HG02870 (cell line): ENCODE data around the gene LRRN4.
"Not testable (repeated sequence)": the region's sequence is repeated elsewhere in the genome, so short reads cannot be mapped to it uniquely, and the experiment has no call there.

ENCODE experiments used
- ATAC-seq: cut with Tn5 transposase; IDR thresholded peaks from one replicate; pipeline ENCODE4 v1.9.1; 2021; ENCODE audit warnings: mild to moderate bottlenecking, moderate library complexity; ENCODE audit not compliant: unreplicated experiment

LRRN4 gene

DNA sequence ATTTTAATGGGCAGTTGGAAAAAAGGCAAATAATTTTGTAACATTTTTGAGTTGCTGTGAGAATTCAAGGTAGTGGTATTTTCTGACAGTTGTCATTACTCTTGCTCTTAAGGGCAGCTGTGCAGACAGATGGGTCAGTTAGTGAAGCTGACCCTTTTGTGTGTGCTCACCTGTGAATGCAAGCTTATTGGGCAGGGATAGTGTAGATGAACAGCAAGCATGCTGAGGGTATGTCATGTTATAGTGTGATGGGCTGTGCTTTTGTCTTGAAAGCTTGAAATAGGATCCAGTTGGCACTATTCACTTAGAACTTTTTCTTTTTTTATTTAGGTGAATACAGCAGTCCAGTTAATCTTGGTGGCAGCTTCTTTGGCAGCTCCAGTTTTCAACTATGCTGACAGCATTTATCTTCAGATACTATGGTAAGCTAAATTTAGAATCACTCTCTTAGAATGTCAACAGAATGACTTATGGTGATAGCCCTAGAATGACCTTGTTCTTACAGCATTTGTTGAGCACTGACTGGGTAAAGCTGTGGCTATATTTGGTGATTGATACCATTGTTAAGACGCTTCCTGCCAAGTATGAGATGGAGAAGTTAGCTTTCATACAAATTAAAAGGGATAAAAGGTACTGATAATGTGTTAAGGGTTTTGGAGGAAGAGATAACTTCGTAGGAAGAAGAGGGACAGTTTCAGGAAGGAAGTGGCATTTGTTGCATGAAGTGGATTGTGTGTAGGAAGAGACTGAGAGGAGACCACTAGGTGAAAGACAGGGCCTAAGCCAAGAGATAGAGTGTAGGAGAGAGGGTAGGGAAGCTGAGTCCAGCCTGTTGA, 19.5 kb downstream of the LRRN4 start:
- no peak for ATAC-seq

DNA sequence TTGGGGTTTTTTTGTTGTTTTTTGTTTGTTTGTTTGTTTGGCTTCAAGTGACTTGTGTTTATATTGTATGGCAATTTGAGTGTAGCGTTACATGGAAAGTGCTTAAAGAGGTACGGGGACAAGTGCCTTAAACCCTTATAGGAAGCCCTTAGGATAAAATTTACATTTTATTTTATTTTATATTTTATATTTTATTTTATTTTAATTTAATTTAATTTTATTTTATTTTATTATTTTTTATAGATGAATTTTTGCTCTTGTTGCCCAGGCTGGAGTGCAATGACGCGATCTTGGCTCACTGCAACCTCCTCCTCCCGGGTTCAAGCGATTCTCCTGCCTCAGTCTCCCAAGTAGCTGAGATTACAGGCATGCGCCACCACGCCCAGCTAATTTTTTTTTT, 21.0 kb downstream of the LRRN4 start:
- not testable (repeated sequence) for ATAC-seq

DNA sequence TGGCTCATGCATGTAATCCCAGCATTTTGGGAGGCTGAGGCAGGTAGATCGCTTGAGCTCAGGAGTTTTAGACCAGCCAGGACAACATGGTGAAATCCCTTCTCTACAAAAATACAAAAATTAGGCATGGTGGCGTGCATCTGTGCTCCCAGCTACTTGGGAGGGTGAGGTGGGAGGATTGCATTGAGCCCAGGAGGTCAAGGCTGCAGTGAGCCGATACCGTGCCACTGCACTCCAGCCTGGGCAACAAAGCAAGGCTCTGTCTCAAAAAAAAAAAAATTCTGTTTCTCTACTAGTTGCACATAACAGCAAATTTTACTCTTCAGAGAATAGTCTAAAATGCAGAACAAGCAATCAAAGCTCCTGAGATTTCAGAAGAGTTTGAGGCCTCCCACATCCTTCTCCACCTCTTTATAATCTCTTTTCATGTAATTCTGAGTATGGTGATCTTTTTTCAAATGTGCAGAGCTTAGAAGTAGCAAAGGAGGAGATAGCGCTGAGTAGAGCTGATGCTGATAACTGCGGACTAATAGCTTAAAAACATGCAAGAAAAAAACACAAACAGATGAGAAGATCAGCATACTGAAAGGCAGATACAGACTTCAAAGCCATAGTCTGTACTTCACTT, 23.3 kb downstream of the LRRN4 start:
- no peak for ATAC-seq

DNA sequence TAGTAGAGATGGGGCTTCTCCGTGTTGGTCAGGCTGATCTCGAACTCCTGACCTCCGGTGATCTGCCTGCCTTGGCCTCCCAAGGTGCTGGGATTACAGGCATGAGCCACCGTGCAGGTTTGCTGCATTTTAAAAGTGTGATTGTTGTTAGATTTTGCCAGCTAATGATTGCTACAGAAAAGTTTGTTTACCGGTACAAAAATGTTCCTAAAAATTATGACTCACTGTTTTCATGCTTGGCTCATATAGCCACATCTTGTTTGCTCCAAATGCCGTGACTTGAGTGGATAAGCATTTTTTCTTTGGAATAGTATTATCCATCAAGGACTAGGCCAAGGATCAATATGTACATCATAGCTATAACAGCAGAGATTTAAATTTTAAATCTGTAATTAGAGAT, 24.3 kb downstream of the LRRN4 start:
- no peak for ATAC-seq

DNA sequence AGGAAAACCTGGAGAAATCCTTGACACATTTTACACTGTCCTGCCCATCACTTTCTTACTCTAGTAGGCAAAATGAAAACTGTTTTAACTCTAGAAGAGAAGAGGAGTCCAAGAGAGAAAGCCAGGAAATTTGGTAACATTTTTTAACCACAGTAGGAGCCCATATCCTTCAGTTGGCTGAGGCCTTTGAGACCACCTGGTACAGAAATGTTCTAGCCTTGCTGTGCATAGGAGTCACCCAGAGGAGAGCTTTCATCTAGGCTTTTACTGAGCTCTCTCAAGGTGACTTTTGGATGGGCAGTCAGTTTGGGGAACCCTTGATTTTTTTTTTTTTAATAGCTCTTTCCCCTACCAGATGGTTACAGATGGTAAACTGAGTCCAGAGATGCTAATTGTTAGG, 25.0 kb downstream of the LRRN4 start:
- no peak for ATAC-seq

DNA sequence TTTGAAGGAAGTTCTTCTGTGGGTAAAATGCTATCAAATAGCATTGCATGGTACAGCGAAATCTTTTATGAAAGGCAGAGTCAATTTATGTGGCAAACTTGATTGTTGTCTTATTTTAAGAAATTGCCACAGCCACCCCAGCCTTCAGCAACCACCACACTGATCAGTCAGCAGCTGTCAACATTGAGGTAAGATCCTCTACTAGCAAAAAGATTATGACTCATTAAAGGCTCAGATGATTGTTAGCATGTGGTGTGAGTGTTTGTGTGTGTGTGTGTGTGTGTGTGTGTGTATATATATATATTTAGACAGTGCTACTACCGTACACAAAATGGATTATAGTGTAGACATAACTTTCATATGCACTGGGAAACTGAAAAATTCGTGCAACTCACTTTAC, 27.8 kb downstream of the LRRN4 start:
- ATAC-seq: no peak

DNA sequence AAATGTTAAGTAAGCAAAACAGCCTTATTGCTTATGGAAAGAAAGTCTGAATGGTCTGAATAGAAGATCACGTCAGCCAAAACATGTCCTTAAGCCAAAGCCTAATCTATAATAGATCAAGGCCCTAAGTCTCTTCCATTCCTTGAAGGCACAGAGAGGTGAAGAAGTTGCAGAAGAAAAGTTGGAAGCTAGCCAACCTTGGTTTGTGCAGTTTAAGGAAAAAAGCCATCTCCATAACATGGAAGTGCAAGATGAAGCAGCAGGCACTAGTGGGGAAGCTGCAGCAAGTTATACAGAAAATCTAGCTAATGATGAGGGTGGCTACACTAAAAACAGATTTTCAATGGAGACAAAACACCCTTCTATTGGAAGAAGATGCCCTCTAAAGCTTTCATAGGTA, 29.1 kb downstream of the LRRN4 start:
- no peak for ATAC-seq

DNA sequence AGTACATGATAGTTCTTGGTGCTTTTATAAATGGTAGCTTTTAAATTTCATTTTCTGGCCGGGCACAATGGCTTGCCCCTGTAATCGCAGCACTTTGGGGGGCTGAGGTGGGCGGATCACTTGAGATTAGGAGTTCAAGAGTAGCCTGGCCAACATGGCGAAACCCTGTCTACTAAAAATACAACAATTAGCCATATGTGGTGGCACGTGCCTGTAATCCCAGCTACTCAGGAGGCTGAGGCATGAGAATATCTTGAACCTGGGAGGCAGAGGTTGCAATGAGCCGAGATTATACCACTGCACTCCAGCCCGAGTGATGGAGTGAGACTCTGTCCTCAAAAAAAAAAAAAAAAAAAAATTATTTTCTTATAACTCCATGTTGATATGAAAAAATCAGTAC, 36.0 kb downstream of the LRRN4 start:
- no peak for ATAC-seq

DNA sequence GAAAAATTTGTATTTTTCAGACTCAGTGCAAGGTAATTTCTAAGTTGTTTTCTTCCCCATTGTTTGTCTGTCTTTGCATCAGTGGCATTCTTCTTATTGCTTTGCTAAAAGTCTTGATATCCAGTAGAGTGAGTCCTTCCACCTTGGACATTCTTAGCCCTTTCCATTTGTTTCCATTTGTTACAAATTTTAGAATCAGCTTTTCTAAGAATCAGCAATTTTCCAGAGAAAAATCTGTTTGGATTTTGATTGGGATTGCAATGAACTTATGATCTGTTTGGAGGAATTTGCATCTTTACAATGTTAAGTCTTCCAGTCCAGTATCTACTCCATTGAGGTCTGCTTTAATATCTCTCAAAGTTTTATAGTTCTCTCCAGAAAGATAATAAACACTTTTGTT, 36.4 kb downstream of the LRRN4 start:
- ATAC-seq: no peak

DNA sequence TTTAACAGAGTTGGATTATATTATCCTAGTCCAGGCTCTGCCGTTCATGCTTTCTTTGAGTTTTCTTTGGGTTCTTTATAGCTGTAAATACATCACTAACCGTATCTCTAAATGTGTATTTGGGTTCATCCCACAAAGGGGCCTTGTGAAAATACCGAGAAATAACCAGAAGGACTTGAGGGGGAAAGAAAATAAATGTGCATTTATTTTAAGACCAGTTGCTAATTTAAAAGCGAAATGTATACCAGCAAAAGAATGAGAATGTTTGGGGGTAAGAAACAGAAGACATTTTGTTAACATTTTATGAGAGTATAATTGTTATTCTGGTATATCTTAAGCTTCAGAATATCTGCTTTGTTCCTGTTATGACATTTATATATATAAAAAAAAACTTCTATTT, 38.9 kb downstream of the LRRN4 start:
- ATAC-seq: no peak

DNA sequence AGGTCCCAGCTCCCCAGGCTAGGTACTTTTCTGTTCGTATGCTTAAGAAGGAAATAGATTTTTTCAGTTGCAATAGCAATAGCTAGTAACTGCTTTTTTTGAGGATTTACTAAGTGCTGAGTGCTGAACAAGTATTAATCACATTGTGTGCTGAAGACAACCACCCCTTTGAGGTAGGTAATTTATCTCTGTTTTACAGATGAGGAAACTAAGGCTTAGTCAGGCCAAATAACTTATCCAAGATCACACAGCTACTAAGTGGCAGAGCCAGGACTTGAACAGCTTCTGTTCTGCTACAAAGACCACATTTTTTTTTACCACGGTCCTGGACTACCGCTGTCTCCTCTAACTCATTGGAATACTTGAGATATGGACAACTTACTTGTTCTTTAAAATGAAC, 39.8 kb downstream of the LRRN4 start:
- no peak for ATAC-seq

DNA sequence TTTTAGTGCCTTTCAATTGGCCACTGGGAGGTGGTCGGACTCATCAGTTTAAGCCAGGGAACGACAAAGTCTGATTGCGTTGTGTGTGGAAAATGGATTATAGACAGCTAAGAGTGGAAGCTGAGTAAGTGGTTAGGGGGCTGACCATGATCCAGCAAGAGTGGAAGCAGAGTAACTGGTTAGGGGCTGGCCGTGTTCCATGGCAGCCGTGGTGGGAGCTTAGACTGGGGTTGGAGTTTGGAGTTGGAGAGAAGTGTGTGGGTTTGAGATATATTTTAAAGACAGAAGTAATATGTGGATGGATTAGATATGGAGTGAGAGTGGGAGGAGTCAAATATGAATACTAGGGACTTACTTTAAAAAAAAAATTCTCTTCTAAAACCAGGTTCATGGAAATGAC, 41.7 kb downstream of the LRRN4 start:
- ATAC-seq: no peak

DNA sequence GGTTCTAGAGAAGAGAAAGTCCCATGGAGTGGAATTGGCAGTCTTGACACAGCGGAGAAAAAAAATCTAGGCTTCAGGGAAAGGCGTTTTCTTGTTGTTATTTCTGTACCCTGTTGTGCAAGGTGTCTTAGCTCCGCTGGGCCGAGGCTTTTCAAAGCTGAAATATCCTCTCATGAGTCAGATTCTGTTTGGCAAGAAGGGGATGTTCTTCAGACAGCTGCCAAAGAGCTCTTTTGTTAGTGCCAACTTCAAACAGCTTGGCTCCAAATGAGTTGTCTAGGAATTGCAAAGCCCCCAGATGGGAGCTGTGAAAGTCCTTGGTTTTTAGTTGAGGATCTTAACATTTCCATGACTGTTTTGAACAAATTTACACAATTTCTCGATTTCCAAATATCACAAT, 45.6 kb downstream of the LRRN4 start:
- ATAC-seq: no peak

DNA sequence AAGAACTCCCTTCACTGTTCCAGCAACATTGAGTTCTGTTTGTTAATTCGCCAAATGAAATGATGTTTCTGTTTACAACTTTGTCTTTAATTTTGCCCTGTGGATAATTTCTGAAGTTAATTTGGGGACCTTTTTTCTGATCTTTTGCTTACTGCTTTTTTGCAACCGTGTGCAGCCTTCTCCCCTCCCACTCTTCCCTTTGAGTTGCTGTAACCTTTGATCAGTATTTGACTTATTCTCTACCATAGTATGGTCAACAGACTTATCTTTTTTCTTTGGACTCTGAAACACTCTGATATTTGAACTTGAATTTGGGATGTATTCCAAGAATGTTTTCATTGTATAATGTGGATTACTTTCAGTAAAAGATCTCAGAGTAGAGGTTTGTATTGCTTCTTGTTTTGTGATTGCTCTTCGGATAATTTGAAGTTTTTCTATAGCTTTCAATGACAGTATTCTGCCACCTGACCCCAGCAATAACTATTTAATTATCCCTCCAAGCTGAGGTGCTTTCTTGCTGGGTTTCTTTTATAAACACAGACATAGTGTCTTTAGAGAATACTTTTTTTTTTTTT, 46.2 kb downstream of the LRRN4 start:
- no peak for ATAC-seq

DNA sequence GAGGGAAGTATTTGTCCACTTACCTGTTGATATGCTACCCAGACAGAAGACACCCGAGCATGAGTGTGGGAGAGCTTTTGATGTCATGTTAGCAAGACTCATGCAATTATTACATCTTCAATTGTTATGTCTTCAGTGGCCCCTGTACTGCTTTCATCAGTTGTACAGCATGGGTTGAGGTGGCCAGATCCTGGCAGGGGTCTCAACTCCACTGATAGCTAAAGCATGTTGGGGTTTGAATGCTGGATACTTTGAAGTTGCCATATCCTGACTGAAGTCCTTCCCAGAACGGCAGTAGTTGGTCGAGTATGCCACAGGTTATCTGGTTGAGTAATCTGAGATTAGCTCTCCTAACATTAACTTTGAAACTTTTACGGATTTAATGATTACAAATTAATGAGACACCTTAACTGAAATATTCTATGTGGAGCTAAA, 46.7 kb downstream of the LRRN4 start:
- ATAC-seq: no peak

DNA sequence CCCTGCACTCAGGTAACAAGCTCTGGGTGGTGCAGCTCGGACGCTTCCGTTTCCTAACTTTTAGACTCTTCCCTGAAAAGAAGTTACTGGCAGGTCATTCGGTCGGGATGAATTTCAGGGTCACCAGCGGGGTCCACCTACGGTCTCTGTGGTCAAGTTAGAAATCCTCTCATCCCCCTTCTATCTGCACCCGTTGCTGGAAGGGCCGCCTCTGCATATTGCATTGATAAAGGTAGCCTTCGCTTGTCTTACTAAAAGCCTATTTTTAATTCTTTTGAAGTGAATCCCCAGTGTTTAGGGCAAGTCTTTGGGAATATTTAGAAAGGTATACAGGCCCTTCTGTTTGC, 47.3 kb downstream of the LRRN4 start:
- no peak for ATAC-seq

DNA sequence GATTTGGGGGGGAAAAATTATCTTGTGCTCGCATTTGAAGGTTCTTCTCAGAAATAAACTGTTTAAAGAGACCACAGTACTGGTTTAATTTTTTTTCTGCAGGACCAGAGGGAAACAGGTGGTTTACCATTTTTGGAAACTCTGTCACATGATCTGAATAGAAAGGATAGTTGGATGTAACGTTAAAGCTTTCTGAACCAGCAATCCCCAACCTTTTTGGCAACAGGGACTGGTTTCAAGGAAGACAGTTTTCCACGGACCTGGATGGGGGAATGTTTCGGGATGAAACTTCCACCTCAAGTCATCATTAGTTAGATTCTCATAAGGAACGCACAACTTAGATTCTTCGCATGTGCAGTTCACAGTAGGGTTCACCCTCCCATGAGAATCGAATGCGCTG, 53.0 kb downstream of the LRRN4 start:
- no peak for ATAC-seq

DNA sequence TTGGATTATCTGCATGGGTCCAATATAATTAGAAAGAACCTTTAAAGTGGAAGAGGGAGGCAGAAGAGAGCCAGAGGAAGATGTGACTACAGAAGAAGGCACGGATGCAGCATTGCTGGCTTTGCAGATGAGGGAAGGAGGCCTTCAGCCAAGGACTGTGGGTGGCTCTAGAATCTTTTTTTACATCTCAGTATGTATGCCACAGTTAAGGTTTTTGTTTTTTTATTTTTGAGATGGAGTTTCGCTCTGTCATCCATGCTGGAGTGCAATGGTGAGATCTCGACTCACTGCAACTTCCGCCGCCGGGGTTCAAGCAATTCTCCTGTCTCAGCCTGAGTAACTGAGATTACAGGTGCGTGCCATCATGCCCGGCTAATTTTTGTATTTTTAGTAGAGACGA, 54.1 kb downstream of the LRRN4 start:
- ATAC-seq: no peak

DNA sequence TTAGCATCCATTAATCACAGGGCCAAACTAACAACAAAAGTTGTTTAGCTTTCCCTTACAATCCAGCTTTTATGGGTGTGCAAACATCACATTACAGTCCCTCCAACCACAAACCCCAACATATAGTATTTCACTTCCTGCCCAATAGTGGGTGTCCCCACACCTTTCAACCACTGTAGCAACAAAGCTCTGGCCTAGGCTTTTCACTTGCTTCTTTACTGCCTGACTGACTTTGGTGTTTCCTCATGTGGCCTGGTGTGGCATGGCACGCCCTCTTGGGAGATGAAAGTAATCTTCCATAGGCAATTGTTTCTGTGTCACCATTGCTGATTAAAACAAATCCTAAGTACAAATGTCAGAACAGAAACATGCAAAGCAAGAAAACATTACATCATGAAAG, 57.1 kb downstream of the LRRN4 start:
- peak; percentile 96 for ATAC-seq

DNA sequence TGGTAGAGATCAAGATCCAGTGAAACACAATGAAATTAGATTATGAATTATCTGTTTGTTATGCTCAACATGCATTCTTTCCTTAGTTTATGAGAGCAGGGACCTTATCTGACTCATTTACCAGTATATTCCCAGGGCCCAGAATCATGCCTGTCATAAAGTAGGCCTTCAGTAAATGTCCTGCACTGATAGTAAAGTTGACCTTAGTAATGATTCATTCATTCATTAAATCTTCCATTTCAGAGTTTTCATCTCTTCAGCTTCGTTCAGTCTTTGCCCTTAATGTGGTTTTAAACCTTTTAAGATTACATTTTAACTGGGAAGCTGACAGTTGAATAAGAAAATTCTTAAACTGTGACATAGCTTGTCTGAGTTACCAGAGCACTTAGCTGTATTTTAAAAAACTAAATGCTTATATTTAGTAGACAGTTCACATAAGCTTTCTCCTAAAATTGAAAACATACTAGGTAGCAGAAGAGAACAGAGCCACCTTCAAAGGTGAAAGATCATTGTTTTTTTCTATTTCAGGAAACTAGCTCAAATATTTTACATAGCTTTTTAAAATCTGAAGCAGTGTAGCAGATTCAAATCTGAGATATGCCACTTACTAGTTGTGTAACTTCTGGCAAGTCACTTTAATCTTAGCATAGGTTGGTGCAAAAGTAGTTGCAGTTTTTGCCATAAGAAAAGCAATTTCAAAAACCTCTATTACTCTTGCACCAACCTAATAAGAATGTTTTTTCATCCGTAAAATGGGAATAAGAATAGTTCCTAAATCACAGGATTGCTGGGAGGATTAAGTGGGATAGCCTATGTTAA, 62.0 kb downstream of the LRRN4 start:
- no peak for ATAC-seq

DNA sequence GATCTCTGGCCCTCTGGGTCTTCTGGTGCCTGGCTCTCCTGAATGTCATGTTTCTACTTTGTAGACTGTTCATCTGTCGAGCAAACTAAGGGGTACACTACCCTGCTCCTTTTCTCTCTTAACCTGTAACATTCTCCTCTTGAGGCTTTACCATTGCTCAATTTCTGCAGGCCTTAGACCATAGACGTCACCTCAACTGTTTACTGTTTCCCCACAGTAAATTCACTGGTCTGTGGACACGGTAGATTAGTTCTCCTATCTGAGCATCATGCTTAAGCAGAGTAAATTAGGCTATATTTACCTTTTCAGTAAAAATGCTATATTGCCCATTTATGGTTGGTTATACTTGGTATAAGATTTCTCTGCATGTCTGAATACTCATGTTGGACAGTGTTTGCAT, 62.9 kb downstream of the LRRN4 start:
- no peak for ATAC-seq
